Left ventricle myocardium inferior (tissue), 1 donor: ENCODE results near the gene SCGB3A2. TPM values are rescaled to one million over a fixed set of nuclear protein-coding genes. Genes with fewer than 3 reads are reported as not detected.
"Not testable (repeated sequence)": the region's sequence is repeated elsewhere in the genome, so short reads cannot be mapped to it uniquely, and the experiment has no call there.

ENCODE experiments used
- DNase-seq: peaks from one replicate; pipeline ENCODE4 v3.0.0-alpha.2; 2020
- H3K27ac ChIP-seq: fragments of 200-600 bp; replicated peaks from 2 replicates; pipeline ENCODE4 v1.8.0; 2021
- H3K27me3 ChIP-seq: fragments of 200-600 bp; 2 replicates; pipeline ENCODE4 v1.8.0; 2021; ENCODE audit warnings: low read depth
- H3K36me3 ChIP-seq: fragments of 200-600 bp; 2 replicates; pipeline ENCODE4 v1.8.0; 2021
- H3K4me1 ChIP-seq: fragments of 200-600 bp; 2 replicates; pipeline ENCODE4 v1.8.0; 2021
- H3K4me3 ChIP-seq: fragments of 200-600 bp; 2 replicates; pipeline ENCODE4 v1.8.0; 2021; ENCODE audit warnings: mild to moderate bottlenecking, moderate library complexity
- H3K9me3 ChIP-seq: fragments of 200-600 bp; replicated peaks from 2 replicates; pipeline ENCODE4 v1.8.0; 2021
- intact Hi-C: fragments of 100-400 bp; cut with micrococcal nuclease; formaldehyde crosslinking; loops from one replicate; pipeline ENCODE4 v1.11.0; 2022
- total RNA-seq: library from RNA; stranded (reverse); fragmentation: NEBNext Ultra II Directional; extraction: Animal tissue kit (Norgen Biotek cat#: 25700); gene quantifications from one replicate; pipeline ENCODE4 v1.2.1, GENCODE V29; 2021
- TF ChIP-seq, protein P1 (sequence below): fragments of 200-600 bp; IDR thresholded peaks from 2 replicates; pipeline ENCODE4 v1.8.0; 2021; ENCODE audit warnings: antibody characterized with exemption, mild to moderate bottlenecking, borderline replicate concordance
- donor health status: DM: no; HTN: yes; CAD: no; lungs with severe emphysema.

Gene SCGB3A2
- total RNA-seq, 1 donor from 2014 or later: not detected

DNA sequence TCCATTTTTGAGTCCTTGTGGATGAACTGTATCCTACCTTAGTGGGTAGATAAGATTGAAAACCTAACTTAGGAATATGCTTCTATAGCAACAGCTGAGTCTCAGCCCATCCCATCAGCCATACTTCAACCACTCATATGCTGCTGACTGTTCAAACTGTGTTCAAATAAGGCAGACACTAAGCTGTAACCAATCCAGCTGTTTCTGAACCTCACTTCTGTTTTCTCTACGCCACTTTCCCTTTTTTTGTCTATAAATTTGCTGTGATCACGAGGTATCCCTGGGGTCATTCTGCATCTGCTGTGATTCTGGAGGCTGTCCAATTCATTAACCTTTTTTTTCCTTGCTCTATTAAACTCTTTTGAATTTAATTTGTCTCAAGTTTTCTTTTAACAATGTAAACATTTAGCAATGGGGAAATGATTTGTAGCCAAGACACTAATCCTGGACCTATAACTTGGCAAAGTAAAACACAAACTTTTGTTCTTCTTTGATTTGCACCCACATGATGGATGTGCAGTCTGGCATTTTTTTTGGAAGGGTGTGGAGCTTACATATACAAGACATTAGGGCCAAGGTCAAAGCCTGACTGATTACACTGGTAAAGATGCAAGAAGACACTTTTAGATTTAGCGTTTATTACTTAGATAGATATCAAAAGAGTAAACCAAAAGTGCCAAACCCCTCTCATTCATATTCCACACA, 14.9 kb upstream of the SCGB3A2 start:
- intact Hi-C loops: no loop called here
- H3K36me3 ChIP-seq: no peaks in the 10 kb centered on the region
- no peaks in the 10 kb centered on the region for H3K4me1 ChIP-seq
- DNase-seq: no peak
- TF ChIP-seq, protein P1, sequence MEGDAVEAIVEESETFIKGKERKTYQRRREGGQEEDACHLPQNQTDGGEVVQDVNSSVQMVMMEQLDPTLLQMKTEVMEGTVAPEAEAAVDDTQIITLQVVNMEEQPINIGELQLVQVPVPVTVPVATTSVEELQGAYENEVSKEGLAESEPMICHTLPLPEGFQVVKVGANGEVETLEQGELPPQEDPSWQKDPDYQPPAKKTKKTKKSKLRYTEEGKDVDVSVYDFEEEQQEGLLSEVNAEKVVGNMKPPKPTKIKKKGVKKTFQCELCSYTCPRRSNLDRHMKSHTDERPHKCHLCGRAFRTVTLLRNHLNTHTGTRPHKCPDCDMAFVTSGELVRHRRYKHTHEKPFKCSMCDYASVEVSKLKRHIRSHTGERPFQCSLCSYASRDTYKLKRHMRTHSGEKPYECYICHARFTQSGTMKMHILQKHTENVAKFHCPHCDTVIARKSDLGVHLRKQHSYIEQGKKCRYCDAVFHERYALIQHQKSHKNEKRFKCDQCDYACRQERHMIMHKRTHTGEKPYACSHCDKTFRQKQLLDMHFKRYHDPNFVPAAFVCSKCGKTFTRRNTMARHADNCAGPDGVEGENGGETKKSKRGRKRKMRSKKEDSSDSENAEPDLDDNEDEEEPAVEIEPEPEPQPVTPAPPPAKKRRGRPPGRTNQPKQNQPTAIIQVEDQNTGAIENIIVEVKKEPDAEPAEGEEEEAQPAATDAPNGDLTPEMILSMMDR: no peak
- no peak overlapping the region for H3K4me3 ChIP-seq
- no peak overlapping the region for H3K27ac ChIP-seq
- H3K27me3 ChIP-seq: peaks cover 3% of the 10 kb centered on the region
- H3K9me3 ChIP-seq: no peaks in the 10 kb centered on the region

DNA sequence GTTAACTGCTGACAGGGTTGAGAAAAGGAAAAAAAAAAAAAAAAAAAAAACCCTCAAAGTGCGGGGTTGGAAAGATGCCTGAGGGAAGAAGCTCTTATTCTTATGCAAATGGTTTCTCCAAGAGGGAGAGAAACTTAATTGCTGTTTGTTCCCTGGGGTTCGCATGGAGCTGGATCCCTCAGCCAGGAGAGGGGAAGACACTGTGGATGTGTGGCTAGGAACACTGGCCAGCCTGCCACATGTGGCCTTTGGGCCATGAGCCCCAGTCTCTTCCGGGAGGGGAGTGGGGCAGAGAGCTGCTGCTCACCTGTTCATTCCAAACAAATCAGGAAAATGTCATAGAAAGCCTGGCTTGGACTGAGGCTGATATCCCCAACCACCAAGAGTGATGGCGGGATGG, 9.4 kb upstream of the SCGB3A2 start:
- intact Hi-C loops: no loop called here
- H3K4me1 ChIP-seq: no peaks in the 10 kb centered on the region
- no peaks in the 10 kb centered on the region for H3K36me3 ChIP-seq
- no peaks in the 10 kb centered on the region for H3K9me3 ChIP-seq
- TF ChIP-seq, protein P1: no peak
- H3K4me3 ChIP-seq: no peak overlapping the region
- no peaks in the 10 kb centered on the region for H3K27me3 ChIP-seq
- no peak overlapping the region for H3K27ac ChIP-seq
- DNase-seq: no peak

DNA sequence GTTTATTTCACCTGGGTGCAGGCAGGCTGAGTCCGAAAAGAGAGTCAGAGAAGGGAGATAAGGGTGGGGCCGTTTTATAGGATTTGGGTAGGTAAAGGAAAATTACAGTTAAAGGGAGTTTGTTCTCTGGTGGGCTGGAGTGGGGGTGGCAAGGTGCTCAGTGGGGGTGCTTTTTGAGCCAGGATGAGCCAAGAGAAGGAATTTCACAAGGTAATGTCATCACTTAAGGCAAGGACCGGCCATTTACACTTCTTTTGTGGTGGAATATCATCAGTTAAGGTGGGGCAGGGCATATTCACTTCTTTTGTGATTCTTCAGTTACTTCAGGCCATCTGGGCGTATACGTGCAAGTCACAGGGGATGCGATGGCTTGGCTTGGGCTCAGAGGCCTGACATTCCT, 8.6 kb upstream of the SCGB3A2 start:
- H3K36me3 ChIP-seq, H3K27ac ChIP-seq, DNase-seq, H3K9me3 ChIP-seq, H3K4me3 ChIP-seq, H3K27me3 ChIP-seq, H3K4me1 ChIP-seq, intact Hi-C loops: not testable (repeated sequence)

DNA sequence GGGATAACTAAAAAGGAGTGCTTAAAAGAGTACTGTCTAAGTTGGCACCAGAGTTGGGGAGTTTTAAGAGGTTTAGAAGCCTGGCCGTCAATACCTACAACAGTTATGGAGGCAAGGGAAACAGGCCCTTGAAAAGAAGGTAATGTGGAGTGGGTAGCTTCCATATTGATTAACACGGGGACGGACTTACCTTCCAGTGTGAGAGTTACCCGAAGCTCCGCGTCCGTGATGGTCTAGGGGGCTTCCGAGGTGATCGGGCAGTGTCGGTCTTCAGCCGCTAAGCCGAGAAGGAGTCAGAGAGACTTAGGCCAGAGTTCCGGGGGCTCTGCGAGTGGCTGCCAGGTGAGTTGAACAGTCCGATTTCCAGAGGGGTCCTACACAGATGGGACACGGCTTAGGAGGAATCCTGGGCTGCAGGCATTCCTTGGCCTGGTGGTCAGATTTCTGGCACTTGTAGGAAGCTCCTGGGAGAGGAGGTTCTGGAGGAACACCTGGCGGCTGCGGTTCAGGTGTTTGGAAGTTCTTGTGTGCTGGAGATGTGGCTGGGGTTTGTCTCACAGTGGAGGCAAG, 6.4 kb upstream of the SCGB3A2 start:
- H3K4me3 ChIP-seq, intact Hi-C loops, H3K9me3 ChIP-seq, DNase-seq, H3K27ac ChIP-seq, H3K36me3 ChIP-seq, H3K27me3 ChIP-seq, H3K4me1 ChIP-seq: not testable (repeated sequence)

DNA sequence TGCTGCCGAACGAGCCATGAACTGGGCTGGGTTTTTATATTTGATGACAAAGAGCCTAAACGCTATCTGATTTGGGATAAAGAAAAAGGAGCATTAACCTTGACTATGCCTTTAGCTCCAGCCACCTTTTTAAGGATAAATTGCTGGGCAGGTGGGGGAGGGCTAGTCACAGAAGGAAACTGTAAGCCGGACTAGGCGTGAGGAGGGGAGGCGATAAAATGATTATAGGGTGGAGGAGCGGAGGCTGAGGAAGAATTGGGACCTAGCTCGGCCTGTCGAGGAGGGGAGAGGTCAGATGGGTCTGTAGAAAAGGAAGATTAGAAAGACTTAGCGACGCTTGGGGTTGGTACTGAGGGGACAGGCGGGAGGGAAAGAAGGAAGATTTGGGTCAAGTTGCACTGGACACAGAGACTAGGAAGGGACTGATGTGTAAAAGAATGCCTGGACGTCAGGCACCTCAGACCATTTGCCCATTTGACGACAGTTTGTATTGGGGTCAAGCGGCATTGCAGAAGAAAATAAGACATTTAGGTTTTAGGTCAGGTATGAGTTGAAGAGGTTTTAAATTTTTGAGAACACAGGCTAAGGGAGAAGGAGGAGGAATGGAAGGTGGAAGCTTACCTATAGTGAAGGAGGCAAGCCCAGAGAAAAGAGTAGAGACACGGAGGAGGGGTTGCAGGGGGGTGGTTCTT, 5.6 kb upstream of the SCGB3A2 start:
- intact Hi-C loops, H3K27me3 ChIP-seq, H3K4me1 ChIP-seq, H3K27ac ChIP-seq, H3K36me3 ChIP-seq, H3K9me3 ChIP-seq, DNase-seq, H3K4me3 ChIP-seq: not testable (repeated sequence)

DNA sequence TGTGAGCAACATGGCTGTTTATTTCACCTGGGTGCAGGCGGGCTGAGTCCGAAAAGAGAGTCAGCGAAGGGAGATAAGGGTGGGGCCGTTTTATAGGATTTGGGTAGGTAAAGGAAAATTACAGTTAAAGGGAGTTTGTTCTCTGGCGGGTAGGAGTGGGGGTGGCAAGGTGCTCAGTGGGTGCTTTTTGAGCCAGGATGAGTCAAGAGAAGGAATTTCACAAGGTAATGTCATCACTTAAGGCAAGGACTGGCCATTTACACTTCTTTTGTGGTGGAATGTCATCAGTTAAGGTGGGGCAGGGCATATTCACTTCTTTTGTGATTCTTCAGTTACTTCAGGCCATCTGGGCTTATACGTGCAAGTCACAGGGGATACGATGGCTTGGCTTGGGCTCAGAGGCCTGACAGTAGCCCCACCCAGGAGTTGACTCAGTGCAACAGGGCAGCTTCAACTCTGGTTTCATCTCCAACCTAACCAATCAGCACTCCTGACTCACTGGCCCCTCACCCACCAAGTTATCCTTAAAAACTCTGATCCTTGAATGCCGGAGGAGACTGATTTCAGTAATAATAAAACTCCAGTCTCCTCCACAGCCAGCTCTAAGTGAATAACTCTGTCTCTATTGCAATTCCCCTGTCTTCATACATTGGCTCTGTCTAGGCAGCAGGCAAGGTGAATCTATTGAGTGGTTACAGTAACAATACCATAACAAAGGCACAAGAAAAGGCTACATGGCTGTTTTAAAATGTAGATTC, 4.2 kb upstream of the SCGB3A2 start:
- H3K4me3 ChIP-seq, intact Hi-C loops, H3K9me3 ChIP-seq, H3K4me1 ChIP-seq, H3K27me3 ChIP-seq, H3K36me3 ChIP-seq, H3K27ac ChIP-seq, DNase-seq: not testable (repeated sequence)

DNA sequence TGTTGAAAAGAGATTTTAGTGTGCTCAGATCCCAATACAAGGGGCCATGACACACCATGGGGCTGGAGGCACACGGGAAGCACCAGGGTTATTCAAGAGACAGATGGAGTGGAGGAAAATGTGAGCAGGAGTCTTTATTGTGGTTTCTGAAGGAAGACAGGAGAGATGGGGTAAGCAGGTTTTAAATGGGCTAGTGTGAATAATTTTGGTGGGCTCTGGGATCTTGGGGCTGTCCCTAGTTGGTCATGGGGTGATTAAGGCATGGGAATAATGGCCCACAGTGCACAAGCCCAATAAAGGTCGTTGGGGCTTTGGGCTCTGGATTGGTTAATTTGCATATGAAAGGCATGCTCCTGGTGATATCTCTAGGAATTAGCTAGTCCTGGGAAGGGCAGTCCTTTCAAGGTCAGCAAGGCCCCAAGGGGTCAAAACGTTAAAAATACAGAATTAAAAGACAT, 3.6 kb upstream of the SCGB3A2 start:
- Histone ChIP-seq H3K9me3 (no peaks in the 10 kb centered on the region), H3K4me1 (no peaks in the 10 kb centered on the region), H3K4me3 (no peak overlapping the region), H3K27ac (no peak overlapping the region), H3K36me3 (no peaks in the 10 kb centered on the region), H3K27me3 (no peaks in the 10 kb centered on the region)
- TF ChIP-seq, protein P1: no peak
- no peak for DNase-seq
- intact Hi-C loops: no loop called here
